DND-41 (cell line): ENCODE data around the gene UNCX.

Experiments
- EZH2 ChIP-seq: IDR thresholded peaks from 3 replicates; pipeline ENCODE4 v1.6.1; 2012; ENCODE audit warnings: borderline replicate concordance, low read depth, mild to moderate bottlenecking, moderate library complexity, low read length, inconsistent platforms; ENCODE audit not compliant: severe bottlenecking
- TF ChIP-seq, protein P1 (sequence below): IDR thresholded peaks from 2 replicates; pipeline ENCODE4 v1.5.1; 2012; ENCODE audit warnings: borderline replicate concordance, low read length, moderate library complexity, mild to moderate bottlenecking; ENCODE audit not compliant: poor library complexity, severe bottlenecking; ENCODE audit errors: extremely low read depth

DNA sequence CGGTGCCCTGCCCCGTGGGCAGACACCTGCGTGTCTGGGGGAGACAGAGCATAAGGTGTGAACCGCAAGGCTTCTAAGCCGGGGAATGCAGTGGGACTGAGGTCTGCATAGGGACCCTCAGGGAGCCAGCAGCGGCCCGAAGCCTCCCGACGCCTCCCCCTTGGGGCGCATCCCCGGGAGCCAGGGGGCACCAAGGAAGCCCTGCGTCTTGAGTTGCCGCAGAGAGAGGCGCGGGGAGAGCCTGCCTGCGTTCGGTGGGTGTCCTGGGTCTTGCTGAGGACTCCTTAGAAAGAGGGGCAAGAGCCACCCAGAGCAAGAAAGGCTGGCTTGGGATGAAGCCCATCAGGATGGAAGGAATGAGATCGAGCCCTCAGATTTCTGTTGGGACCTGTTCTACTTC is 18.2 kb upstream of the UNCX start:
- TF ChIP-seq, protein P1, sequence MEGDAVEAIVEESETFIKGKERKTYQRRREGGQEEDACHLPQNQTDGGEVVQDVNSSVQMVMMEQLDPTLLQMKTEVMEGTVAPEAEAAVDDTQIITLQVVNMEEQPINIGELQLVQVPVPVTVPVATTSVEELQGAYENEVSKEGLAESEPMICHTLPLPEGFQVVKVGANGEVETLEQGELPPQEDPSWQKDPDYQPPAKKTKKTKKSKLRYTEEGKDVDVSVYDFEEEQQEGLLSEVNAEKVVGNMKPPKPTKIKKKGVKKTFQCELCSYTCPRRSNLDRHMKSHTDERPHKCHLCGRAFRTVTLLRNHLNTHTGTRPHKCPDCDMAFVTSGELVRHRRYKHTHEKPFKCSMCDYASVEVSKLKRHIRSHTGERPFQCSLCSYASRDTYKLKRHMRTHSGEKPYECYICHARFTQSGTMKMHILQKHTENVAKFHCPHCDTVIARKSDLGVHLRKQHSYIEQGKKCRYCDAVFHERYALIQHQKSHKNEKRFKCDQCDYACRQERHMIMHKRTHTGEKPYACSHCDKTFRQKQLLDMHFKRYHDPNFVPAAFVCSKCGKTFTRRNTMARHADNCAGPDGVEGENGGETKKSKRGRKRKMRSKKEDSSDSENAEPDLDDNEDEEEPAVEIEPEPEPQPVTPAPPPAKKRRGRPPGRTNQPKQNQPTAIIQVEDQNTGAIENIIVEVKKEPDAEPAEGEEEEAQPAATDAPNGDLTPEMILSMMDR, result no peak
- TF ChIP-seq EZH2, result no peak
